OCI-LY7 (cell line): ENCODE measurements around the gene SNU13. TPM values are rescaled to one million over a fixed set of nuclear protein-coding genes. Genes with fewer than 3 reads are reported as not detected.
"Not testable (repeated sequence)": the region's sequence is repeated elsewhere in the genome, so short reads cannot be mapped to it uniquely, and the experiment has no call there.

Experiments used
- Bru-seq: library from RNA; stranded (reverse); fragments of 400-500 nt; gene quantifications from one replicate; lab custom pipeline; 2021; lab: Mats Ljungman, UMichigan
- BruChase-seq, 2 experiments: library from RNA; stranded (reverse); fragments of 400-500 nt; gene quantifications; one replicate each; lab custom pipeline; 2021; lab: Mats Ljungman, UMichigan
- BruUV-seq: library from RNA; stranded (reverse); fragments of 400-500 nt; replicated peaks from 2 replicates; lab custom pipeline; 2021; lab: Mats Ljungman, UMichigan
- CTCF ChIA-PET: fragments of 300-600 bp; sonication (Branson Sonifier 250); formaldehyde crosslinking; loops from one replicate; lab custom pipeline; 2022; ENCODE audit warnings: antibody characterized with exemption; ENCODE audit not compliant: unreplicated experiment; lab: Charles Lee
- POLR2A ChIA-PET: fragments of 300-600 bp; sonication (Branson Sonifier 250); formaldehyde crosslinking; loops from one replicate; lab custom pipeline; 2022; ENCODE audit warnings: antibody characterized with exemption; lab: Charles Lee
- DNase-seq: peaks from one replicate; pipeline ENCODE4 v3.0.0-alpha.2; 2015; ENCODE audit warnings: low spot score
- H2AFZ ChIP-seq: fragments of 200-600 bp; sonication (generic), shearing (Covaris generic); 2 replicates; pipeline ENCODE4 v1.6.1; 2014; ENCODE audit warnings: mild to moderate bottlenecking, antibody characterized with exemption, low read length, moderate library complexity
- H3K27ac ChIP-seq: fragments of 200-600 bp; sonication (generic); 2 replicates; pipeline ENCODE4 v1.5.1; 2014; ENCODE audit warnings: mixed run types, low read depth, mild to moderate bottlenecking, moderate library complexity, low read length, inconsistent platforms; ENCODE audit not compliant: poor library complexity, severe bottlenecking
- H3K36me3 ChIP-seq: fragments of 200-600 bp; sonication (generic); 2 replicates; pipeline ENCODE4 v1.6.1; 2014; ENCODE audit warnings: mild to moderate bottlenecking, antibody characterized with exemption, low read length, moderate library complexity, mixed read lengths; ENCODE audit not compliant: insufficient read depth
- H3K4me1 ChIP-seq: fragments of 200-600 bp; sonication (generic); 2 replicates; pipeline ENCODE4 v1.5.1; 2014; ENCODE audit warnings: mild to moderate bottlenecking, low read length; ENCODE audit not compliant: insufficient read depth, poor library complexity, severe bottlenecking
- H3K4me2 ChIP-seq: fragments of 200-600 bp; sonication (generic); 2 replicates; pipeline ENCODE4 v1.6.1; 2014; ENCODE audit warnings: mild to moderate bottlenecking, low read length
- H3K4me3 ChIP-seq: fragments of 200-600 bp; sonication (generic); 2 replicates; pipeline ENCODE4 v1.5.1; 2014; ENCODE audit warnings: mild to moderate bottlenecking, low read depth, low read length; ENCODE audit not compliant: poor library complexity, severe bottlenecking
- H3K79me2 ChIP-seq: fragments of 200-600 bp; sonication (generic); 2 replicates; pipeline ENCODE4 v1.6.1; 2016; ENCODE audit warnings: low read depth, mild to moderate bottlenecking, low read length, moderate library complexity, mixed read lengths; ENCODE audit not compliant: insufficient read depth
- H3K9me2 ChIP-seq: fragments of 200-600 bp; sonication (generic); 2 replicates; pipeline ENCODE4 v1.6.1; 2016; ENCODE audit warnings: mild to moderate bottlenecking, low read length, mixed read lengths; ENCODE audit not compliant: insufficient read depth
- H3K9me3 ChIP-seq: fragments of 200-600 bp; sonication (generic); 2 replicates; pipeline ENCODE4 v1.6.1; 2014; ENCODE audit warnings: mild to moderate bottlenecking, mixed run types, low read length, mixed read lengths
- H4K20me1 ChIP-seq: fragments of 200-600 bp; sonication (generic); 2 replicates; pipeline ENCODE4 v1.6.1; 2014; ENCODE audit warnings: mild to moderate bottlenecking, antibody characterized with exemption, low read length, moderate library complexity, mixed read lengths; ENCODE audit not compliant: insufficient read depth
- CTCF ChIP-seq: fragments of 200-600 bp; sonication (generic); conservative IDR thresholded peaks from 2 replicates; pipeline ENCODE4 v1.5.1; 2014; ENCODE audit warnings: mild to moderate bottlenecking, antibody characterized with exemption, low read length, moderate library complexity, mixed read lengths
- EZH2phosphoT487 ChIP-seq: fragments of 200-600 bp; sonication (generic); IDR thresholded peaks from 2 replicates; pipeline ENCODE4 v1.6.1; 2018; ENCODE audit warnings: low read depth, borderline replicate concordance, mild to moderate bottlenecking, mixed run types, antibody characterized with exemption, low read length, moderate library complexity, mixed read lengths
- intact Hi-C: fragments of 100-400 bp; cut with micrococcal nuclease; formaldehyde crosslinking; loops from one replicate; pipeline ENCODE4 v1.10.0; 2022; ENCODE audit not compliant: unreplicated experiment
- long read RNA-seq: library from polyadenylated mRNA; stranded (forward); transcript quantifications from one replicate; pipeline ENCODE4 v2.0.0, GENCODE V29; 2022
- total RNA-seq, 2 experiments: library from RNA; depleted of rRNA in 1 of 2; stranded (reverse); fragments of >200 nt in 1 of 2; shearing (Covaris generic) in 1 of 2; gene quantifications; 2 replicates each; pipeline ENCODE4 v1.2.3, GENCODE V29; 2014 to 2022

SNU13 gene
- total RNA-seq (2014; rRNA removed; shearing (Covaris generic)), result 155 and 199 TPM in 2 replicates
- 246 and 253 TPM in 2 replicates for total RNA-seq (2022)
- percentile 88 among the genes with signal in this experiment for Bru-seq, nascent RNA
- percentile 94 among the genes with signal in this experiment for BruChase-seq, experiment 1, labeled RNA remaining after a 6-hour chase
- BruChase-seq, experiment 2, labeled RNA remaining after a 2-hour chase, result percentile 89 among the genes with signal in this experiment
- long read RNA-seq, transcript SNU13-202 (3 exons, 1,503 nt), result major isoform, 232 of 314 reads
- long read RNA-seq, transcript SNU13-211 (4 exons, 1,036 nt), result minor isoform, 9 of 314 reads
- long read RNA-seq, transcript SNU13-201 (3 exons, 877 nt), result minor isoform, 39 of 314 reads
- long read RNA-seq, partial matches to known transcripts, result 2 of 314 reads
- long read RNA-seq, other reads (novel, unspliced or antisense), result 32 of 314 reads

- peak within 1 kb of the TSS; percentile 83 for H3K27ac ChIP-seq
- DNase-seq, result peak; percentile 97
- no TSS peak for BruUV-seq
- H3K79me2 ChIP-seq, result peaks cover 50% of the 10 kb centered on the region
- no peaks in the 10 kb centered on the region for H3K9me3 ChIP-seq
- POLR2A ChIA-PET, result interaction anchor here (0.5 to 1.3 kb wide), 5 partner anchors 9 to 701 kb away, joined by 3 to 6 read pairs (median 4); no protein-coding TSS in a partner anchor
- CTCF ChIA-PET, result interaction anchor here (0.8 to 1.0 kb wide), 2 partner anchors 22 to 248 kb away, joined by 3 to 5 read pairs; no protein-coding TSS in a partner anchor
- intact Hi-C loops, result loop anchor here (2.0 kb wide), 2 partner anchors 22 to 258 kb away; partner anchors contain the start of gene CENPM
- no peaks in the 10 kb centered on the region for H4K20me1 ChIP-seq
- peaks cover 33% of the 10 kb centered on the region for H3K4me1 ChIP-seq
- H3K4me2 ChIP-seq, result peak within 1 kb of the TSS; percentile 97
- H3K4me3 ChIP-seq, result peak within 1 kb of the TSS; percentile 87
- peaks cover 16% of the 10 kb centered on the region for H3K36me3 ChIP-seq
- no peak for TF ChIP-seq EZH2phosphoT487
- H3K9me2 ChIP-seq, result no peaks in the 10 kb centered on the region
- H2AFZ ChIP-seq, result peak within 1 kb of the TSS; percentile 90
Observed at GRCh38 chr22:41688365-41689211, at the start of gene SNU13. Gene SNU13, minus strand, starts transcription at chr22:41688867. Its CDS starts 71 bp downstream, at chr22:41688796.

DNA sequence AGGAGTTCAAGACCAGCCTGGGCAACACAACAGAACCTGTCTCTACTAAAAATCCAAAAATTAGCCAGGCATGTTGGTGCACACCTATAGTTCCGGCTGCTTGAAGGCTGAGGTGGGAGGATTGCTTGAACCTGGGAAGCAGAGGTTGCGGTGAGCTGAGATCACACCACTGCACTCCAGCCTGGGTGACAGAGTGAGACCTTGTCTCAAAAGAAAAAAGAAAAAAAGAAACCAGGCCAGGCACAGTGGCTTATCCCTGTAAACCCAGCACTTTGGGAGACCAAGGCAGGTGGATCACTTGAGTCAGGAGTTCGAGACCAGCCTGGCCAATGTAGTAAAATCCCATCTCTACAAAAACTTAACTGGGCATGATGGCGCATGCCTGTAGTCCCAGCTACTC is 44.6 kb upstream of the SNU13 start:
- H3K9me3 ChIP-seq, H4K20me1 ChIP-seq, H3K9me2 ChIP-seq, H3K4me1 ChIP-seq, H3K27ac ChIP-seq, BruUV-seq, H2AFZ ChIP-seq, H3K4me2 ChIP-seq, CTCF ChIA-PET, H3K4me3 ChIP-seq, H3K36me3 ChIP-seq, H3K79me2 ChIP-seq, DNase-seq, intact Hi-C loops: not testable (repeated sequence)
- POLR2A ChIA-PET, result interaction anchor here (0.6 to 1.1 kb wide), 2 partner anchors 9 to 22 kb away, joined by 3 to 6 read pairs; no protein-coding TSS in a partner anchor

DNA sequence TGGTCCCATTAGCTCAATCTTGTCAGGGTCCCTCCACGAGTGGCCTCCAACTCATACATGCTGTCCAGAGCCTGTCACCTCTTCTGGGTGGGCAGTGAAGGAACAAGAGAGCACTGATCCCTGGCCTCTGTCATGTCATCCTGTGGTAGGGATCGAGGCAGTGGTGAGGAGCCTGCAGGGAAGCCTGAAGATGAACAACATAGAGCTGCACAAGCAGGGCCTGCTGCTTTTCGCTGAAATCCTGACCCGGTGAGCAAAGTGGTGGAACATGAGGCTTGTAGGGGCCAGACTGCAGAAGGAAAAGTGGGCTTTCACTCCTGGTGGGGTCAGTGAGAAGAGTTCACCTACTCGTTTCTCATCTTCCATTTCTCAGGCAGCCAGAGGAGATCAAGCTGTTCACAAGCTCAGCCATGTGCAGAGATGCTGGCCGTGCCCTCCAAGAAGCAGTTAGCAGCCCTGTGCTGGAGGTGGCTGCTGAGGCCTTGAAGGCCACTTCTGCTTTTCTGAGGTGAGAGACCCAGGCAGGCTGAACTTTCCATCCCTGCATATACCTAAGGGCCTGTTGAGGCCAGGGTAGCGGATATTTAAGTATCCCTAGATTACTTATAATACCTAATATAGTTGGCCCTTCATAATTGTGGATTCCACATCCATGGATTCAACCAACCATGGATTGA is 43.6 kb upstream of the SNU13 start:
- no peaks in the 10 kb centered on the region for H3K9me3 ChIP-seq
- TF ChIP-seq CTCF, result no peak
- TF ChIP-seq EZH2phosphoT487, result no peak
- no peaks in the 10 kb centered on the region for H3K79me2 ChIP-seq
- H3K4me3 ChIP-seq, result no peak overlapping the region
- no peaks in the 10 kb centered on the region for H3K36me3 ChIP-seq
- POLR2A ChIA-PET, result interaction anchor here (0.5 to 1.1 kb wide), 3 partner anchors 23 to 1031 kb away, joined by 3 to 6 read pairs (median 3); no protein-coding TSS in a partner anchor
- H3K4me1 ChIP-seq, result peaks cover 3% of the 10 kb centered on the region
- DNase-seq, result peak; percentile 23
- no peak overlapping the region for H2AFZ ChIP-seq
- H4K20me1 ChIP-seq, result no peaks in the 10 kb centered on the region
- no peak overlapping the region for H3K4me2 ChIP-seq
- H3K9me2 ChIP-seq, result no peaks in the 10 kb centered on the region
- intact Hi-C loops, result no loop called here
- CTCF ChIA-PET, result no interaction called here
- no peak overlapping the region for H3K27ac ChIP-seq
- BruUV-seq, result no TSS peak
